Measurements from ENCODE around the gene KLHDC4. TPM values are rescaled to one million over a fixed set of nuclear protein-coding genes. Genes with fewer than 3 reads are reported as not detected.
A peak's percentile ranks its signal among the peaks of the same experiment; 100 is the strongest.
"Not testable (repeated sequence)": the region's sequence is repeated elsewhere in the genome, so short reads cannot be mapped to it uniquely, and the experiment has no call there.

KLHDC4 gene
- total RNA-seq, 1 donor: 27.7 TPM

GRCh38 chr16:87724490-87725291, 41.1 kb downstream of the KLHDC4 start:
- DNase-seq (ENCODE audit: low read depth in 2 of 3, low spot score in 2 of 3): no peak

GRCh38 chr16:87723226-87723623, 42.6 kb downstream of the KLHDC4 start:
- DNase-seq (ENCODE audit: low read depth in 2 of 3, low spot score in 2 of 3): peak in 1 of 3 donors; percentile 62

GRCh38 chr16:87722590-87723225, 43.1 kb downstream of the KLHDC4 start:
- DNase-seq (ENCODE audit: low read depth in 2 of 3, low spot score in 2 of 3): no peak

GRCh38 chr16:87721622-87722585, 43.9 kb downstream of the KLHDC4 start:
- DNase-seq (ENCODE audit: low read depth in 2 of 3, low spot score in 2 of 3): no peak

GRCh38 chr16:87720446-87720845, 45.3 kb downstream of the KLHDC4 start:
- no peak for DNase-seq (ENCODE audit: low read depth in 2 of 3, low spot score in 2 of 3)

- not testable (repeated sequence) for DNase-seq (ENCODE audit: low read depth in 2 of 3, low spot score in 2 of 3)
Observed at GRCh38 chr16:87718831-87719230, 47.0 kb downstream of the KLHDC4 start.

GRCh38 chr16:87715658-87716057, 50.1 kb downstream of the KLHDC4 start:
- no peak for DNase-seq (ENCODE audit: low read depth in 2 of 3, low spot score in 2 of 3)

GRCh38 chr16:87715231-87715630, 50.6 kb downstream of the KLHDC4 start:
- DNase-seq (ENCODE audit: low read depth in 2 of 3, low spot score in 2 of 3): no peak

- peak in 2 of 3 donors; percentile 10 to 65 for DNase-seq (ENCODE audit: low read depth in 2 of 3, low spot score in 2 of 3)
Observed at GRCh38 chr16:87713451-87714229, 52.1 kb downstream of the KLHDC4 start.

GRCh38 chr16:87712184-87712762, 53.5 kb downstream of the KLHDC4 start:
- DNase-seq (ENCODE audit: low read depth in 2 of 3, low spot score in 2 of 3): no peak

GRCh38 chr16:87710887-87711286, 54.9 kb downstream of the KLHDC4 start:
- DNase-seq (ENCODE audit: low read depth in 2 of 3, low spot score in 2 of 3): no peak

- DNase-seq (ENCODE audit: low read depth in 2 of 3, low spot score in 2 of 3): no peak
Observed at GRCh38 chr16:87709677-87710076, 56.1 kb downstream of the KLHDC4 start.

- no peak for DNase-seq (ENCODE audit: low read depth in 2 of 3, low spot score in 2 of 3)
Observed at GRCh38 chr16:87708881-87709638, 56.7 kb downstream of the KLHDC4 start.

GRCh38 chr16:87707714-87708580, 57.8 kb downstream of the KLHDC4 start:
- DNase-seq (ENCODE audit: low read depth in 2 of 3, low spot score in 2 of 3): no peak

GRCh38 chr16:87707097-87707496, 58.7 kb downstream of the KLHDC4 start:
- DNase-seq (ENCODE audit: low read depth in 2 of 3, low spot score in 2 of 3): no peak

GRCh38 chr16:87706278-87707000, 59.3 kb downstream of the KLHDC4 start:
- DNase-seq (ENCODE audit: low read depth in 2 of 3, low spot score in 2 of 3): no peak

GRCh38 chr16:87705771-87706277, 60.0 kb downstream of the KLHDC4 start:
- no peak for DNase-seq (ENCODE audit: low read depth in 2 of 3, low spot score in 2 of 3)

Measured in hematopoietic multipotent progenitor cell (in vitro differentiated cells).